ENCODE data around the gene TRERF1. TPM values are rescaled to one million over a fixed set of nuclear protein-coding genes. Genes with fewer than 3 reads are reported as not detected.

Gene TRERF1
- polyA plus RNA-seq, 1 of the 3 experiments (the other 2 are of a cell fraction): 3.6 TPM

- TF ChIP-seq USF1 (IDR thresholded peaks at IDR 0.05; ENCODE audit: borderline replicate concordance, low read depth): no peak
- no peak for TF ChIP-seq PBX3 (IDR thresholded peaks at IDR 0.05)
- TF ChIP-seq NFIC (IDR thresholded peaks at IDR 0.05; ENCODE audit: borderline replicate concordance): no peak
Observed at GRCh38 chr6:42333612-42334011, 118.1 kb downstream of the TRERF1 start (continued).

GRCh38 chr6:42332916-42333315 lies 118.8 kb downstream of the TRERF1 start:
- H3K79me2 ChIP-seq (ENCODE audit: insufficient read depth): peaks cover 2% of the 10 kb centered on the region; the same call in 1 of the 2 replicates

GRCh38 chr6:42331019-42331418 lies 120.7 kb downstream of the TRERF1 start:
- Histone ChIP-seq H2AFZ (ENCODE audit: low read depth) (no peak overlapping the region), H3K9me3 (no peaks in the 10 kb centered on the region), H3K9me2 (no peaks in the 10 kb centered on the region), H3K27ac (ENCODE audit: low read depth in 2 of 2, low read length in 1 of 2) (no peak overlapping the region), H3K27me3 (ENCODE audit: insufficient read depth) (no peaks in the 10 kb centered on the region), H3K4me1 (ENCODE audit: control insufficient read depth in 1 of 2, insufficient read depth in 2 of 2, low read depth in 1 of 2, low read length in 1 of 2) (no peaks in the 10 kb centered on the region), H3K9ac (no peak overlapping the region), H4K20me1 (ENCODE audit: insufficient read depth) (no peaks in the 10 kb centered on the region), H3K4me3 (ENCODE audit: low read depth in 2 of 2, low read length in 1 of 2) (no peak overlapping the region), H3K36me3 (replicated peaks in 1 of 2; ENCODE audit: control insufficient read depth in 1 of 2, insufficient read depth in 2 of 2, low read length in 1 of 2) (no peaks in the 10 kb centered on the region), H3K79me2 (ENCODE audit: insufficient read depth) (no peaks in the 10 kb centered on the region), H3F3A (replicated peaks; ENCODE audit: insufficient read depth) (no peaks in the 10 kb centered on the region), H3K4me2 (no peak overlapping the region)
- ChIA-PET POLR2A (no interaction called here), CTCF (interaction anchor here (0.6 to 1.4 kb wide), 4 partner anchors 13 to 202 kb away, joined by 3 to 5 read pairs (median 4); no protein-coding TSS in a partner anchor)
- WGBS (ENCODE audit: low lambda C conversion rate): 88% methylated on average over 4 of the region's 4 CpGs
- DNase-seq: no peak
- TF ChIP-seq MAX (IDR thresholded peaks at IDR 0.05; ENCODE audit: low read depth) (no peak), USF2 (IDR thresholded peaks at IDR 0.05; ENCODE audit: borderline replicate concordance, low read depth, low read length) (no peak), NRF1 (IDR thresholded peaks at IDR 0.05; ENCODE audit: low read depth, low read length) (no peak), TEAD4 (IDR thresholded peaks at IDR 0.05; ENCODE audit: borderline replicate concordance, insufficient read depth) (no peak), YY1 (IDR thresholded peaks at IDR 0.05; ENCODE audit: low read depth) (no peak), SIN3A (IDR thresholded peaks at IDR 0.05; ENCODE audit: borderline replicate concordance, low read depth, low read length) (no peak), RXRA (IDR thresholded peaks at IDR 0.05; ENCODE audit: borderline replicate concordance, low read depth) (no peak), ELF1 (IDR thresholded peaks at IDR 0.05) (no peak), FOSL2 (IDR thresholded peaks at IDR 0.05; ENCODE audit: borderline replicate concordance, low read depth) (no peak), CHD2 (IDR thresholded peaks at IDR 0.05; ENCODE audit: low read length, partially characterized antibody) (no peak), EP300 (IDR thresholded peaks at IDR 0.05; ENCODE audit: borderline replicate concordance in 1 of 2, low read depth in 1 of 2, low read length in 1 of 2) (no peak), TAF1 (IDR thresholded peaks at IDR 0.05; ENCODE audit: borderline replicate concordance, low read depth, low read length) (no peak), JUND (IDR thresholded peaks at IDR 0.05) (no peak), IRF3 (IDR thresholded peaks at IDR 0.05; ENCODE audit: low read depth, low read length) (no peak)

More at GRCh38 chr6:42332916-42333315, 118.8 kb downstream of the TRERF1 start:
- H3K27me3 ChIP-seq (ENCODE audit: insufficient read depth): no peaks in the 10 kb centered on the region
- no peaks in the 10 kb centered on the region for H3K9me2 ChIP-seq
- no peaks in the 10 kb centered on the region for H3F3A ChIP-seq (replicated peaks; ENCODE audit: insufficient read depth)
- no peak for DNase-seq
- no peaks in the 10 kb centered on the region for H3K36me3 ChIP-seq (replicated peaks in 1 of 2; ENCODE audit: control insufficient read depth in 1 of 2, insufficient read depth in 2 of 2, low read length in 1 of 2)
- H3K27ac ChIP-seq (ENCODE audit: low read depth in 2 of 2, low read length in 1 of 2): no peak overlapping the region
- ChIA-PET CTCF (interaction anchor here (1.0 to 2.4 kb wide), 3 partner anchors 24 to 215 kb away, joined by 4 to 11 read pairs (median 4); no protein-coding TSS in a partner anchor), POLR2A (no interaction called here)
- WGBS (ENCODE audit: low lambda C conversion rate): 97% methylated on average over 4 of the region's 4 CpGs
- H2AFZ ChIP-seq (ENCODE audit: low read depth): no peak overlapping the region
- H3K4me3 ChIP-seq (ENCODE audit: low read depth in 2 of 2, low read length in 1 of 2): no peak overlapping the region
- no peaks in the 10 kb centered on the region for H4K20me1 ChIP-seq (ENCODE audit: insufficient read depth)
- TF ChIP-seq USF1 (IDR thresholded peaks at IDR 0.05; ENCODE audit: borderline replicate concordance, low read depth) (no peak), YY1 (IDR thresholded peaks at IDR 0.05; ENCODE audit: low read depth) (no peak), NRF1 (IDR thresholded peaks at IDR 0.05; ENCODE audit: low read depth, low read length) (no peak)
- H3K4me1 ChIP-seq (ENCODE audit: control insufficient read depth in 1 of 2, insufficient read depth in 2 of 2, low read depth in 1 of 2, low read length in 1 of 2): no peaks in the 10 kb centered on the region
- H3K4me2 ChIP-seq: no peak overlapping the region
- H3K9ac ChIP-seq: no peak overlapping the region
- H3K9me3 ChIP-seq: no peaks in the 10 kb centered on the region

Measured in SK-N-SH (cell line).